GM21381 (cell line): ENCODE measurements around the gene C3orf49.
A peak's percentile ranks its signal among the peaks of the same experiment; 100 is the strongest.

Source experiments
- ATAC-seq: cut with Tn5 transposase; IDR thresholded peaks from one replicate; pipeline ENCODE4 v1.9.1; 2021; ENCODE audit warnings: mild to moderate bottlenecking, moderate library complexity; ENCODE audit not compliant: unreplicated experiment

C3orf49 gene

DNA sequence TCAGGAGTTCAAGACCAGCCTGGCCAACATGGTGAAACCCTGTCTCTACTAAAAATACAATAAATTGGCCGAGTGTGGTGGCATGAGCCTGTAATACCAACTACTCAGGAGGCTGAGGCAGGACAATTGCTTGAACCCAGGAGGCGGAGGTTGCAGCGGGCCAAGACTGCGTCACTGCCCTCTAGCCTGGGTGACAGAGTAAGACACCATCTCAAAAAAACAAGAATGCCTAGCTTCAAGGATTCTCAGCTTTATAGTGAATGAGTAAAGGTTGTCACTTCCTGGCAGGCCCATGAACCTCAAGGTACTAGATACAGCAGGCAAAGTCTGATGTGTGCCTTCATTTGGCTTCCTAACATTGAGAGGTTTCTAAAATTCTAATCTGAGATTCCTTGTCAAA is 30.1 kb downstream of the C3orf49 start:
- ATAC-seq: no peak

DNA sequence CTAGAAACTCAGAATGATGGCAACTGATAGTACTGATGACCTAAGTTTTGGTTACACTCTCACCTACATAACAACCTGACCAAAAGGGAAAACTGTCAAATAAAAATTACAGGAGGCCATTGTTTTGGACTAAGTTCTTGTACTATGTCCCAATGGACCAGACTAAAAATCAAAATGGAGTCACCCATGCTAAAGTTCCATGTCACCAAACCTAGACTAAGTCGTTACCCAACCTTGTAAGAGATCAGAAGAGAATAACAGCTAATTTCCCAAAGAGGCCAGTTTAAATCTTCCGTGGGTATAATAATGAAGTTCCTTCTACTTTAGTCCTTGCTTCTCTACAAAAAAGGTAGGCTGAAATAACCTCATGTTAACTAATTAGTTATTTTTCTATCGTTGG is 32.2 kb downstream of the C3orf49 start:
- no peak for ATAC-seq

DNA sequence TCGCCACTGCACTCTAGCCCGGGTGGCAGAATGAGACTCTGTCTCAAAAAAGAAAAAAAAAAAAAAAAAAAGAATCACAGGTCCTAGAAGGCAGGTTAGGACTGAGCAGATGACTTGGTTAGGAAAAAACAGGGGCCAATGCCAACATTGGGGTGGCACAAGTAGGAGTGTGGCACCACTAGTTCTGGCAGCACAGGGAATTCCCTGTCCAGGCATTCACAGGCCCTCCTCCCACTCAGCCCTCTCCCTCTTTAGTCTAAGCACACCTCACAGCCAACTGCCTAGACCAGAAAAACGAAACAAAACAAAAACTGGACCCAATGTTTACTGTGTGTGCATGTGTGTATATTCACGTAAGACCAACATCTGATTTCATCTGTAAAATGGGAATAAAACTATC is 34.0 kb downstream of the C3orf49 start:
- ATAC-seq: no peak

DNA sequence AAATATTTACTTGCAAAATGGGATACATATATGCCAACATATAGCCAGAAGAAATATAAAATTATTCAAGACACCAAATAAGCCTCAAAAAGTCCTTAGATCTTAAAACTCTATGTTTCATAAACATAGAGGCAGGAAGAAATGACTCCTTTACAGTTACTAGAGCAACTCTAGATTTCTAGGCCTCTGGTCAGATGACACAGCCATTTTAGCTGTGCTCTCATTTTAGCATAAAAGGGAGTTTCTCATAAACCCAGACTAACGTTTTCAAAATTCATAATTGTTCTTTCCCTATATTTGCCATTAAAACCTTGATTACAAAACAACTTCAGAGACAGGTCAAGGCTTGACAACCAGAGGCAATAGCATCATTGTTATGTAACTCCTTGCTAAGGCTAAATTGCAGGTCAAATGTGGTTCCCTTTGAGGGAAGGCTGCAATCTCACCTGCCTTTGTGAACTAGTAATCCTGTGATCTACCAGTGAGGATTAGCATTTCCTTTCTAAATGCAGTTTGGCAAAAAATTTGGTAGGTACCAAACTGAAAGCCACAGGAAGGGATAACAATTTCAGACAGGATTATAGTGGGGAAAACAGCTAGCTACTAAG is 36.3 kb downstream of the C3orf49 start:
- no peak for ATAC-seq

DNA sequence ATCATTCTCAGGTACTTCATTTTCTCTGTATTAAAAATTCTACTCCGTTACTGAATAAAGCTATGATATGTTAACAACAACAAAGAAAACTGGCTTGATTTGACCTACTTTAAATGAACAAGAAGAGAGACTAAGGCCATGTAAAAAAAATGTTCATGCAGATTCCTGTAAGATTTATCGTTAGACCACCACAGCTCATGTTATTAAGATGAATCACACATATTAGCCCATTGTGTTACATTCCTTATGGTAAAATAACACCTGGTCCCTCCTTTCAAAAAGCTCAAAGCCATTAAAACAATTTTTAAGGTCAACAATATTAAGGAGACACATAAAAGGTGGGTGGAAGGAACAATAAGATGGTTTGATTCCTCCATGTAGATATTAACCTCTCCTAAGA is 38.2 kb downstream of the C3orf49 start:
- no peak for ATAC-seq

DNA sequence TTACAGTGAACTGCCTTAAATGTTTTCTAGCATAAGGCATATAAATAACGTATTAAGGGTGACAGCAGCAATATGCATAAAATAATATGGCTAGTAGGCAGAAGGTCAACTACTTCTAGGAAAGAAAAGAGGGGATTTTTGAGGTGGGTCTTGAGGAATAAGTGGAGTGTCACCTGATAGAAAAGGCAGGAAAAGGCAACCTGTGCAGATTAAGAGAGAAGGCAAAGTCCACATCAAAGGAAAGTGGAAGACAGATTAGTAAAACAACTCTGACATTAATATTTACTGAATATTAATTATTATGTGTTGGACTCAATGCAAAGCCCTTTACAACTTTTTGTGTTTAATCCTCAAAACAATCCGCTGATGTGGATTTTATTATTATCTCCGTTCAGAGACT is 41.7 kb downstream of the C3orf49 start:
- no peak for ATAC-seq

DNA sequence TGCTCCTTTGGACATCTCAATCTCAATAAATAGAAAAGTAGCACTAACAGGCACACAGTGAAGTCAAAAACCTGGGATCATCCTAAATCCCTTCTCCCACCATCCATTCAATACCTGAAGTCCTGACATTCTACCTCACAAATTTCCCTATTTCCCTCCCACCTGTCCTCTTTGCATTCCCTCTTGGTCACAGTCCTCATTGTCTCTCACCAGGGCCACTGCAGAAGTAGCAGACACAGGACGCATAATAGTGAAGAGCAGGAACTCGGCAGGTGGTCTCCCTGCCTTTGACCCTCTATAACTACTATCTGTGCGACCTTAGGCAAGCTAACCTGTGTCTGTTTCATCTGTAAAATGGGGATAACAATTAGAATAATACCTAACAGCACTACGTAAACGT is 42.2 kb downstream of the C3orf49 start:
- no peak for ATAC-seq

DNA sequence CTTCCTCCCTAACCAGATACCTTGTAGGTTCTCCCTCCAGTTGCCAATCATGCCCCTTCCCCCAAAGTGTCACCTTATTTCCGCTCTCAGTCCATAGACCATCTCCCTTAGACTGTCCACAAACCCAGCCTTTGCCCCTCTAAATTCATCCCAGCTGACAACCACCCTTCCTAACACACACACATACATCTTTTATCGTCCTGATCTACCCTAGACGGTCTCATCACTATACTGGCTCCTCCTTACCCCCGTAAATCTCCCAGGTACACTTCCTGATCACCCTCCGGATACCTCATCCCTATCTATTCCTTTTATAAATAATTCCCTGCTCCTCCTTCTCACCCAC is 43.7 kb downstream of the C3orf49 start:
- no peak for ATAC-seq

DNA sequence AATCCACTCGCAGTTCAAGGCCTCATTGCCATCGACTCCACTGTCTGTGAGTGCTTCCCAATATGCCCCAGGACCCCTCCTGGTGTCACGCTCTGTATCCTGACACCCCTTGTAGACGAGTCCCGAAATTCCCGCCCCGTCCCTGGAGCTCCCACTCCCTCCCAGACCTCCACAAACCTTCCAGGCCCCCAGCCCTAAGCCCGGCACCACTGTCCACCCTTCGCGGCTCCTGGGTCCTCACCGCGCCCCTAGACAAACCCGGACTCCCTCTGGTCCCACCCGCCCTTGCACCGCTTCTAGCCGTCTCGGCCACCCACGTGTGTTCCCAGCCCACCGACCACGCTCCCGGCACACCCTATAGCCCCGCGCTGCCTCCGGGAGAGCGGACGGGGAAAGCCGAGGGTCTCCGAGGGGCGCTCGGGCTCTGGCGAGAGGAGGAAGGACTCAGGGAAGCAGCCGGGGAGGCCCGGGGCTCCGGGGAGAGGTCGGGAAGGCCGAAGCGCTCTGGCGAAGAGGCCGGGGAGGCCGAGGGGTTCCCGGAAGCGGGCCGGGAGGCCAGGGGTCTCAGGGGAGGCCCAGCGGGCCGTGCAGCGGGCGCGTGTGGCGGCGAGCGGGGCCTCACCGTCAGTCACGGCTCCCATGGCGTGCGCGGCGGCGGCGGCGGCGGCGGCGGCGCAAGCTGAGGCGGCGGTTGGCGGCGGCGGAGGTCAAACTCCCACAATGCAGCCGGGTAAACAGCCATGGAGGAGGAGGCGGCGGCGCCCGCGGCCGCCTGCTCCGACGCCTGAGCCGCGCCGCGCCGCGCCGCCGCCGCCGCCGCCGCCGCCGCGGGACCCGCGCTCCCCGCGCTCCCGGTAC is 44.3 kb downstream of the C3orf49 start, which contains the start of the genes ATXN7 and THOC7:
Gene ATXN7 (plus strand): TSS at position 718 of the 858 bp plus-strand sequence. CDS start 48,732 bp downstream, outside the sequence.
Gene THOC7 (minus strand): TSS at position 656 of the 858 bp plus-strand sequence. CDS start 15 bp downstream, at position 641.
- peak; percentile 72 for ATAC-seq

DNA sequence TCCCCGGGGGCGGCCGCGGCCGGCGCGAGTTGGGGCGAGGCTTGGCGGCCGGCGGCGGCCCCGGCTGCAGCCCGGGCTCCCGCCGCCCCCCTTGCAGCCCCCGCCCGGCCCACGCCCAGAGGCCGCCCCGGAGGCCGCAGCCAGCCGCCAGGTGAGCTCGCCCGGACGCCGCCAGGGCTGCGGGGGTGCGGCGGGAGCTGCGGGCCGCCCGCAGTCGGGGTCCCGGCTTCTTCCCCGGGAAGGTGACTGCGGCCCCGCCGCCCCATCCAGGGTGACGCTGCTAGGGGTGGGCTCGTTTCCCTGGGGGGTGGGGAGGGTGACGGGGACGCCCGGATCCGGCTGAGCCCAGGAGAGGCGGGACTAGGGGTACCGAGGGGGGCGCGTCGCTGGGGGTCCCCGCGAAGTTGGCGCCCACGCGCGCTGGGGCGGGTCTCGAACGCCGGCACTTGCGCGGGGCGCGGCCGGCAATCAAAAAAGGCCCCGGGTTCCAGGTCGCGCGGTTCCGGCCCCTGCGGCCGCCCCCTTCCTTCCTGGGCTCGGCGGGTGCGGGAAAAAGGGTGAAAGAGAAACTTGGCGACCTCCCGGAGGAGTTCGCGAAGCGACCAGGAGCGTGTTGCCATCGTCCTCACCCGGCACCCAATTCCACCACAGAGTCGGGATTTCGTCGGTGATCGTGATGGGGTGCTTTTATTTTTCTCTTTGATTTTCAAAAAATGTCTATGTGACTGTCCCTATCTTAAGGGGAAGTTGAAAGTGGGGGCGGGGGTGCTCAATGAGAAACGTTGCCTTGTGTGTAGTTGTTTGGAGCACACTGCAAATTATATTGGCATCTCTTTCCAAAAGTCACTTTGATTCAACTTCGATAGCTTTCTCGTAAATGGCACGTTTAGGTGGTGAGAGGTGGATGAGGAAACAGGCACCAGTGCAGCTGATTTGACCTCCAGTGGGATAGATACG is 45.2 kb downstream of the C3orf49 start:
- ATAC-seq: peak; percentile 36

DNA sequence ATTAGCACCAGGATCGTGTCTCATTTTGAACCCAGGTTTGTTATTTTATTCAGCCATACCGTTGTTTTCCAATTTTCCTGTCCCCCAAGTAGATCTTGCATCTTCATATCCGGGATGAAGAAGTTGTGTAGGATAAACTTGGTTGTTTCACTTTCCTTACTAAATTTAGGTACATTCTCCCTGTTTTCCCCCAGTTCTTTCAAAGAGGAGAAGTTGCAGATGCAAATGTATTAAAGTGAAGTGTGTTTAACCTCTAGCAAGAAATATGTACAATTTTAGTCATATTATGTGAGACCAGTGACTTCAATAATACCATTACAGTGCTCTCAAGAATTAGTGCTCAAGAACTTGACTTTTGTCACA is 45.8 kb downstream of the C3orf49 start:
- no peak for ATAC-seq

DNA sequence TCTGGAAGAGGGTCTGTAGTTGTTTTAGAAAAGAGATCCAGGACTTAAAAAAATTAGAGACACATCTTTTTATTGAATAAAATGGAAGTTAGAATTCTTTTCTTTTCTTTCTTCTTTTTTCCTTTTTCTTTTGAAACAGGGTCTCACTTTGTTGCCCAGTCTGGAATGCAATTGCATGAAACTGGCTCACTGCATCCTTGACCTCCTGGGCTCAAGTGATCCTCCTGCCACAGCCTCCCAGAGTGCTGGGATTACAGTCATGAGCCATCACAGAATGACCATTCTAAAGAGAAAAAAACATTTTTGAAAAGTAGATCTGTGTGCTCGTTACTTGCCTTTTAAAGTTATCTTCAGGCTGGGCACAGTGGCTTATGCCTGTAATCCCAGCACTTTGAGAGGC is 48.1 kb downstream of the C3orf49 start:
- no peak for ATAC-seq

DNA sequence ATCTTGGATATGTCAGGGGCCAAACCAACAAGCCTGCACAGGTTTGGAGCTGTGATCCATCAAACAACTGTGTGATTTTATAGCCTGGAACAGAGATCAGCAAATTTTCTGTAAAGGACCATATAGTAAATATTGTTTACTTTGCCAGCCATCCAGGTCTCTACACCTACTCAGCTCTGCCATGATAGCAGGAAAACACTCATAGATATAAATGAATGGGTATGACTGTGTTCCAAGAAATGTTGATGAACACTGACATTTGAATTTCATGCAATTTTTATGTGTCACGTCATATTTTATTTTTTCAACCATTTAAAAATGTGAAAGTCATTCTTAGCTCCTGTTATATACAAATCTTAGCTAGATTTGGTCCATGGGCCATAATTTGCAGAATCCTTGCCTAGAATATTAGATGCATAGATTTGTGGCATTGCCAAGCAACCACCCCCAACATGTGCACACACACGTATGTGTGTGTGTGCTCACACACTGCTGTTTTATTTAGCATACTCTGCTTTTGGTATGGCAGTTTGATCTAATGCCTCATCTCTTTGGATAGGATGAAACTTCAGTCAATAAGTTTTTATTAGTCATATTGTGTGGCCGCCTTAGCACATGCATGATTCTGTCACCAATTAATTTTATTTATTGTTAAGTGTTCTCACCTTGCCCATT is 51.0 kb downstream of the C3orf49 start:
- no peak for ATAC-seq

DNA sequence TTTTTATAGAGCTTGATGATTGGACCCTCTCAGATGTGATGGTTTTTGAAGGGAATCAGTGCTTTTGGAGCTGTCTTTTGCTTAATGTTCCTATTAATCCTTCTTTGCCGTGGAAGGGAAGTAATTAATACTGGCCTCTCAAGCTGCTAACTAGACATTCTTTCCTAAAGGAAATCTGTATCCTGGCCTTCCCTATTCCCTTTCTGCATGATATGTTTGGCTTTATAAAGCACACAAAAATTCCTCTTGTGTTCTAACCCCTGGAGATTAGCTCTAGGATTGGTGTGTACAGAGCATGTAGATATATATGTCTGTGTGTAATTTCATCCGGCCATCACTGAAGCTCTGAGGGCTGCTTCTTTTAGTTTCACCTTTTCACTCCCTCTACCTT is 51.5 kb downstream of the C3orf49 start:
- no peak for ATAC-seq

DNA sequence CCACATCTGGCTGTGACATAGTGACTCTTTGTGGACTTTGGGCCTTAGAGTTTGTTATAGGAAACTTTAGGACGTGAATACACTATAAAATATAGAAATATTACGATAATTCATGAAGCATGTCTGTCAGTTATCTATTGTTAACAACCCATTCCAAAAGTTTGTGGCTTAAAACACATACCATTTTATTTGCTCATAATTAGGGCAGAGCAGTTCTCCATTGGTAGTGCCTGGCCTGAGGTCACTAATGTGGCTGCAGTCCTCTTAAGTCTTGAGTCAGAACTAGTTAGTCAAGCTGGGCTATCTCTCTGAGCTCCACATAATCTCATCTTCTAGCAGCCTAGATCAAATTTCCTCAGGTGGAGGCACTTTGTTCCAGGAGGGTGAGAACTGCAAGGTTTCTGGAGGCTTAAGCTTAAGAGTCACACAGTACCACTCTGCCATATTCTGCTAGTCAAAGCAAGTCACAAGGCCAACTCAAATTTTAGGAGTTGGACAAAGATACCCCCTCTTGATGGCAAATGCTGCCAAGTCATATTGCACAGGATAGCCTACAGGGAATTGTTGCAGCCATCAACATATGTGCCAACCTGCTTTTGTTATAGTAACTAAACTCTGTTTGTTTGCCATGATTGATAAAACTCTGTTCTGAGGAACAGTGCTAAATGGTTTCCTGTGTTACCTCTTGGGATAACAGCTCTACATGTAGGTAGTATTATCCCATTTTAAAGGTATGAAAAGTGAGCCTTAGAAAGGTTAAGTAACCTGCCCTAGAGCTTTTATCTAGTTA is 53.2 kb downstream of the C3orf49 start:
- ATAC-seq: no peak

DNA sequence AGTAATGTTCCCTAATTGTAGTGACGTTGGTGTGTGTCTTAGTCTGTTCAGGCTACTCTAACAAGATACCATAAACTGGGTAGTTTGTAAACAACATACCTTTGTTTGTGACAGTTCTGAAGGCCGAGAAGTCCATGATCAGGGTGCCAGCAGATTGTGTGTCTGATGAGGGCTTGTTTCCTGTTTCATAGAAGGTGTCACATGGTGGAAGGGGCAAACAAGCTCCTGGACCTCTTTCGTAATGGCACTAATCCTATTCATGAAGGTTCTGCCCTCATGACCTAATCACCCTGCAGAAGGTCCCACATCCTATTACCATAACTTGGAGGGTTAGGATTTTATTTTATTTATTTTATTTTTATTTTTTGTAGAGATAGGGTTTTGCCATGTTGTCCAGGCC is 55.7 kb downstream of the C3orf49 start:
- no peak for ATAC-seq

DNA sequence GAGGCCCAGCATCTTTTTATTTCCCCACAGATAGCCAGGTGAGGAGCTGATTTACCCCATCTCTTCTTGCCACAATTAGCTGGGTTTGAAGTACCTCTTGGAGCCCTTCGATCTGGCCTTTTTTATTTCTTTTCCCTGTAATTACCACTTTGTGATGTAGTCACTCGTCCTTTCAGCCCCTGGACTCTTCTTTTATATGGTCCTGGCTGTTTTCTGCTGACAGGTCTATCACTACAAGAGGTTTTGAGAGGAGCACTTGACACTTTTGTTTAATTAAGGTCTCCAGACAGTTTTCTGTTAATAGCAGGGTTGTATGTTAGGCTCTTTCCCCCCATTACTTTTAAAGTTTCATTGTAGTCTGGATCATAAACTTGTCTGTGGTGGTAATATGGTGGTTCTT is 56.4 kb downstream of the C3orf49 start:
- ATAC-seq: no peak

DNA sequence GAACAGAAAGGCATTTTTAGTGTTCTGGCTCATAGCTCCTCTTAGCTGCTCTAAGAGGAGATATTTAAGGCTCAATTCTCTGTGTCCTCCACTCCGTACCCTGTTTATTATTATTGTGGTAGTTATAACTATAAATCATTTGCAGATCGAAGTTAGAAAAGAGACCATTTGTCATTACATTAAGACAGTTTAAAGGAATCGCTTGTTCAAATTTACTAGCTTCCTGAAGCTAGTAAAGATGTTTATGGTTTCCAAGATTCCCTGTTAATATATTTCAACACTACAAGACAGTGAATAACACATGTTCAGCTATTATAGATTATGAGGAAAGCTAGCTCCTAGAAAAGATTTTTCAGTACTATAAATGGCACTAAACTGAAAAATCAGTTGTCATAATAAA is 57.2 kb downstream of the C3orf49 start:
- no peak for ATAC-seq

DNA sequence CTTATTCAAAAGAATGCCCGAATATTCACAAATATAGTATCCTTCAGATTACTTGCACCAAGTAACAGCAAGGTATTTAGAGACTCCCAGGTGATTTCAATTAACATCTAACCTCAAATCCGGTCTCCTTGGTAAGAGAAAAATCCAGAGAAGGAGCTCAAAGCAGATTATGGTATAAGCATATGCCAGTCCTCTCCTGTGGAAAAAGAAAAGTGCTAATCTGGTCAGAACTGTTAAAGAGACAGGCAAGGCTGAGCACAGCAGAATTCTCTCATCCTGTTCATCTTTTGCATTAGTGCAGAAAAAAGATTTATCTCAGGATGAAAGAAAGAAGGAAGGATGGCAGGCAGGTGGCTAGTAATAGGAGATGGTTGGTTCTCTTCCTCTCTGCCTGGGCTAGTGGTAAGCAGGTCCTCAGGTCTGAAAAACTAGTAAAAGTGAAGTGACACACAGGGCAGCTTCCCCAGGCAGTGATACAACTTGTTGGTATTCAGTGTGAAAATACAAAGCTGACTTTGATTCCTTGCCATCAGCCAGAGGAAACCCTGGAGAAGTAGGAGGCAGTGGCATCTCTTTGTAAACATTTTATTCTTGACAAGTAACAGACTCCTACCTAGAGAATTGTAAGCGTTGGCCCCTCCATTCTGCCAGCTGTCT is 58.8 kb downstream of the C3orf49 start:
- ATAC-seq: no peak
